ENCODE results near the gene NUP62. TPM values are rescaled to one million over a fixed set of nuclear protein-coding genes. Genes with fewer than 3 reads are reported as not detected.
"Not testable (repeated sequence)": the region's sequence is repeated elsewhere in the genome, so short reads cannot be mapped to it uniquely, and the experiment has no call there.

NUP62 gene
- polyA plus RNA-seq, 3 donors: 55.1 to 70.3 (median 67.1) TPM

GRCh38 chr19:49958596-49958995 lies 29.3 kb upstream of the NUP62 start:
- not testable (repeated sequence) for DNase-seq (ENCODE audit: extremely low read depth in 1 of 11, low read depth in 9 of 11, low spot score in 4 of 11)

- DNase-seq (ENCODE audit: extremely low read depth in 1 of 11, low read depth in 9 of 11, low spot score in 4 of 11): not testable (repeated sequence)
Observed at GRCh38 chr19:49958144-49958543, 28.8 kb upstream of the NUP62 start.

- DNase-seq (ENCODE audit: extremely low read depth in 1 of 11, low read depth in 9 of 11, low spot score in 4 of 11): no peak
Observed at GRCh38 chr19:49957262-49957915, 28.1 kb upstream of the NUP62 start.

- no peak for DNase-seq (ENCODE audit: extremely low read depth in 1 of 11, low read depth in 9 of 11, low spot score in 4 of 11)
Observed at GRCh38 chr19:49956115-49956495, 26.8 kb upstream of the NUP62 start.

GRCh38 chr19:49954933-49955332 lies 25.6 kb upstream of the NUP62 start:
- peak in 1 of 11 donors; percentile 59 for DNase-seq (ENCODE audit: extremely low read depth in 1 of 11, low read depth in 9 of 11, low spot score in 4 of 11)

GRCh38 chr19:49954092-49954829 lies 25.0 kb upstream of the NUP62 start:
- peak in 3 of 11 donors; percentile 55 to 71 (median 68) for DNase-seq (ENCODE audit: extremely low read depth in 1 of 11, low read depth in 9 of 11, low spot score in 4 of 11)

GRCh38 chr19:49953416-49953815 lies 24.1 kb upstream of the NUP62 start:
- DNase-seq (ENCODE audit: extremely low read depth in 1 of 11, low read depth in 9 of 11, low spot score in 4 of 11): no peak

- DNase-seq (ENCODE audit: extremely low read depth in 1 of 11, low read depth in 9 of 11, low spot score in 4 of 11): no peak
Observed at GRCh38 chr19:49952906-49953305, 23.6 kb upstream of the NUP62 start.

GRCh38 chr19:49952479-49952836 lies 23.2 kb upstream of the NUP62 start:
- DNase-seq (ENCODE audit: extremely low read depth in 1 of 11, low read depth in 9 of 11, low spot score in 4 of 11): no peak

- no peak for DNase-seq (ENCODE audit: extremely low read depth in 1 of 11, low read depth in 9 of 11, low spot score in 4 of 11)
Observed at GRCh38 chr19:49951806-49952478, 22.6 kb upstream of the NUP62 start.

- no peak for DNase-seq (ENCODE audit: extremely low read depth in 1 of 11, low read depth in 9 of 11, low spot score in 4 of 11)
Observed at GRCh38 chr19:49950956-49951526, 21.7 kb upstream of the NUP62 start.

GRCh38 chr19:49950590-49950948 lies 21.3 kb upstream of the NUP62 start:
- DNase-seq (ENCODE audit: extremely low read depth in 1 of 11, low read depth in 9 of 11, low spot score in 4 of 11): no peak

- no peak for DNase-seq (ENCODE audit: extremely low read depth in 1 of 11, low read depth in 9 of 11, low spot score in 4 of 11)
Observed at GRCh38 chr19:49949742-49950589, 20.7 kb upstream of the NUP62 start.

GRCh38 chr19:49946415-49946814 lies 17.1 kb upstream of the NUP62 start:
- no peak for DNase-seq (ENCODE audit: extremely low read depth in 1 of 11, low read depth in 9 of 11, low spot score in 4 of 11)

- DNase-seq (ENCODE audit: extremely low read depth in 1 of 11, low read depth in 9 of 11, low spot score in 4 of 11): not testable (repeated sequence)
Observed at GRCh38 chr19:49944567-49944966, 15.3 kb upstream of the NUP62 start.

GRCh38 chr19:49940482-49940791 lies 11.1 kb upstream of the NUP62 start:
- no peak for DNase-seq (ENCODE audit: extremely low read depth in 1 of 11, low read depth in 9 of 11, low spot score in 4 of 11)

GRCh38 chr19:49939721-49940481 lies 10.6 kb upstream of the NUP62 start:
- DNase-seq (ENCODE audit: extremely low read depth in 1 of 11, low read depth in 9 of 11, low spot score in 4 of 11): no peak

- no peak for DNase-seq (ENCODE audit: extremely low read depth in 1 of 11, low read depth in 9 of 11, low spot score in 4 of 11)
Observed at GRCh38 chr19:49938662-49939061, 9.4 kb upstream of the NUP62 start.

Data from renal cortex interstitium (tissue), 11 donors.